Posterior vena cava (tissue), 2 donors: ENCODE measurements around the gene PNPLA3. TPM values are rescaled to one million over a fixed set of nuclear protein-coding genes. Genes with fewer than 3 reads are reported as not detected.
A peak's percentile ranks its signal among the peaks of the same experiment; 100 is the strongest.

Experiments used
- DNase-seq: peaks from one replicate; pipeline ENCODE4 v3.0.0-alpha.2; 2020; ENCODE audit warnings: low spot score
- intact Hi-C, 2 donors: fragments of 100-400 bp; cut with DNase I; formaldehyde crosslinking; loops; one replicate each; pipeline versions ENCODE4 v1.14.1 to v1.14.2; 2022 to 2023
- long read RNA-seq, 2 donors: library from polyadenylated mRNA; unstranded; transcript quantifications; one replicate each; pipeline ENCODE4 v2.0.0, GENCODE V29; 2020 to 2021
- total RNA-seq, 2 donors: library from RNA; stranded (reverse); fragmentation: NEBNext Ultra II Directional; extraction: Animal tissue kit (Norgen Biotek cat#: 25700); gene quantifications; one replicate each; pipeline ENCODE4 v1.2.1, GENCODE V29; 2021
- donor health status: DM: yes; HTN: yes; CAD: no.
- donor health status: DM: yes; HTN: yes; CAD: no.

Gene PNPLA3, protein sequence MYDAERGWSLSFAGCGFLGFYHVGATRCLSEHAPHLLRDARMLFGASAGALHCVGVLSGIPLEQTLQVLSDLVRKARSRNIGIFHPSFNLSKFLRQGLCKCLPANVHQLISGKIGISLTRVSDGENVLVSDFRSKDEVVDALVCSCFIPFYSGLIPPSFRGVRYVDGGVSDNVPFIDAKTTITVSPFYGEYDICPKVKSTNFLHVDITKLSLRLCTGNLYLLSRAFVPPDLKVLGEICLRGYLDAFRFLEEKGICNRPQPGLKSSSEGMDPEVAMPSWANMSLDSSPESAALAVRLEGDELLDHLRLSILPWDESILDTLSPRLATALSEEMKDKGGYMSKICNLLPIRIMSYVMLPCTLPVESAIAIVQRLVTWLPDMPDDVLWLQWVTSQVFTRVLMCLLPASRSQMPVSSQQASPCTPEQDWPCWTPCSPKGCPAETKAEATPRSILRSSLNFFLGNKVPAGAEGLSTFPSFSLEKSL
- total RNA-seq, result under 1 TPM in 1 of 2 donors, not detected in 1; 0.51 TPM
- long read RNA-seq, donor 1, result 0 reads
- long read RNA-seq, donor 2, result 0 reads

DNA sequence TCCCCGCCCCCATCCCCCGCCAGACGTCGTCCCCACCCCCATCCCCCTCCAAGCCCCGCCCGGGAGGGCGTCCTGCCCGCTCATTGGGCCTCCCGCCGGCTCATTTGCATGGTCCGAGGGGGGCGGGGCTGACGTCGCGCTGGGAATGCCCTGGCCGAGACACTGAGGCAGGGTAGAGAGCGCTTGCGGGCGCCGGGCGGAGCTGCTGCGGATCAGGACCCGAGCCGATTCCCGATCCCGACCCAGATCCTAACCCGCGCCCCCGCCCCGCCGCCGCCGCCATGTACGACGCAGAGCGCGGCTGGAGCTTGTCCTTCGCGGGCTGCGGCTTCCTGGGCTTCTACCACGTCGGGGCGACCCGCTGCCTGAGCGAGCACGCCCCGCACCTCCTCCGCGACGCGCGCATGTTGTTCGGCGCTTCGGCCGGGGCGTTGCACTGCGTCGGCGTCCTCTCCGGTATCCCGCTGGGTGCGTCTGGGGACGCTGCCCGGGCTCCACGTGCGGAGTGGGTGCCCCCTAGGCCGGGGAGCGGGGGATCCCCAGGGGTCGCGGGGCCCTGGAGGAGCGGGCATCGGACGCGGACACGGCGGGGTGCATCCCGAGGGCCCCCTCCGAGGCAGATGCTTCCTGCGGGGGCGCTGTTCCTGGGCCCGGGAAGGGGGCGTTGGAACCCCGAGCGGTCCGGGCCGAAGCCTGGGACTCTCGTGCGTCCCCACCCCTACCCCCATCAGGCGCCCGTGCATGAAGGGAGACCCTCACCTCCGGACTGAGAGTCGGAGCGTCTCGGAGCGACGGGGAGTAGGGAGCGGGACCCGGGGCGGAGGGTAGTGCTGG lies at the start of gene PNPLA3:
TSS of gene PNPLA3 (plus strand) at position 175 of the 834 bp plus-strand sequence. CDS start at position 282, 107 bp downstream.
- intact Hi-C loops, result no loop called here
- peak; percentile 94 for DNase-seq

- DNase-seq, result peak; percentile 55
- intact Hi-C loops, result no loop called here
These were observed 46.6 kb upstream of the PNPLA3 start for GRCh38 chr22:43876866-43877509.

- intact Hi-C loops, result no loop called here
- DNase-seq, result peak; percentile 64
These were observed 45.4 kb upstream of the PNPLA3 start for GRCh38 chr22:43878079-43878795.

- DNase-seq, result peak; percentile 64
- intact Hi-C loops, result no loop called here
These were observed 44.6 kb upstream of the PNPLA3 start for GRCh38 chr22:43878831-43879550.

- intact Hi-C loops, result no loop called here
- peak; percentile 47 for DNase-seq
These were observed 43.6 kb upstream of the PNPLA3 start for GRCh38 chr22:43879901-43880540.

GRCh38 chr22:43880541-43880991 lies 43.0 kb upstream of the PNPLA3 start:
- intact Hi-C loops, result no loop called here
- peak; percentile 46 for DNase-seq

- DNase-seq, result peak; percentile 68
- intact Hi-C loops, result no loop called here
These were observed 42.2 kb upstream of the PNPLA3 start for GRCh38 chr22:43881091-43882061.

DNA sequence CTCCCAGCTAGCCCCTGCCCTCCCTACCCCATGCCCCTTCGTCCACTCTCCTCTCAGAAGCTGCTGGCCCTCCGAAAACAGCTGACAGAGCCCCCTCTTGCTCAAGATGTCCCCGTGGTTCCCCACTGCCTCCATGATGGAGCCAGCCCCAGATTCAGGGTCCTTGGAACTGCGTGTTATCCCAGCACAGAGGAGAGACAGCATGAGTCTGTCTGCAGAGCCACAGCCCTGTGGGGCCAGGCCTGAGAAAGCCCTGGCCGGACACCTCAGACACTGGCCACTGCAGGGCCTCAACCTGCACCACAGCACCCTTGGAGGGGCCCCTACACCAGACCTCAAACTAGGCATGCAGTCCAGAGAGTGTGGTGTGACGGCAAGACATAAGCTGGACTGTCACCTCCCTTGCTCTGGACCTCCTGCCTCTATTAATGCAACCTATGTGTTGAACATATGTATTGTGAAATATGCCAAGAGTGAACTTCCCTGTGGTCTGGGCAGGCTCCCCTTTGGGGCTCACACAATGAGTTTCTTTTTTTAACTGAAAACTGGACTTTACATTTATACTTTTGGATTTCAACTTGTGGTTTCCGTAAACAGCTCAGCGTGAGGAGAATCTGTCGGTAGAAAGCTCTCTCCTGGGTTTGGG lies 41.4 kb upstream of the PNPLA3 start:
- intact Hi-C loops, result no loop called here
- DNase-seq, result peak; percentile 41

GRCh38 chr22:43883012-43883661 lies 40.5 kb upstream of the PNPLA3 start:
- intact Hi-C loops, result no loop called here
- DNase-seq, result peak; percentile 52

DNA sequence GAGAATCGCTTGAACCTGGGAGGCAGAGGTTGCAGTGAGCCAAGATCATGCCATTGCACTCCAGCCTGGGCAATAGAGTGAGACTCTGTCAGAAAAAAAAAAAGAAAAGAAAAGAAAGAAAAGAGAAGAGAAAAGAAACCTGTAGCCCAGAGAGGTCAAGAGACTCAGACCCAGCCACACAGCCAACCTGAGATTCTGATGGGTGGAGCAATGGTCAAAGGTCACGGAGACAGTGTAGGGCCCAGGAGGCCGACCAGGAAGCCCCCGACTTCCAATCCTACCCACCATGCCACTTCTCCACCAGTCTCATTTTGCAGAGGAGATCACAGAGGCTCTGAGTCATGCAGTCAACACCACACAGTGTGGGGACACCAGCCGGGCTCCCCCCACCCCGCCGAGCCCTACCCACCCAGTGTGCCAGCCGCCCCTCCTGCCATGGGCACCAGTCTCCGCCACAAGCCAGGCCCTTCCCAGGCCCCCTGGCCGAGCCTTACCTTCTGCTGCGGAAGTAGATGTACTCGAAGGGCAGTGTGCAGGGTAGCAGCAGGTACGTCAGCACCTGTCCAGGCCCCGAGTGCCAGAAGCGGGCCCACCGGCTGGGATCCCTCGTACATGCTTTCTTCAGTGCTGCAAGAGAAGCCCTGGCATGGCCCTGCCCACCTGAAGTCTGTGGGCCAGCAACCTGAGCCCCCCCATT lies 39.7 kb upstream of the PNPLA3 start:
- DNase-seq, result peak; percentile 71
- intact Hi-C loops, result no loop called here

- intact Hi-C loops, result loop anchor here in 1 of 2 donors (5.0 kb wide), 1 partner anchor 497 kb away; no protein-coding TSS in a partner anchor
- peak; percentile 85 for DNase-seq
These were observed 38.8 kb upstream of the PNPLA3 start for GRCh38 chr22:43884600-43885318.

GRCh38 chr22:43885319-43885671 lies 38.3 kb upstream of the PNPLA3 start:
- intact Hi-C loops, result loop anchor here in 1 of 2 donors (5.0 kb wide), 1 partner anchor 498 kb away; no protein-coding TSS in a partner anchor
- peak; percentile 32 for DNase-seq

DNA sequence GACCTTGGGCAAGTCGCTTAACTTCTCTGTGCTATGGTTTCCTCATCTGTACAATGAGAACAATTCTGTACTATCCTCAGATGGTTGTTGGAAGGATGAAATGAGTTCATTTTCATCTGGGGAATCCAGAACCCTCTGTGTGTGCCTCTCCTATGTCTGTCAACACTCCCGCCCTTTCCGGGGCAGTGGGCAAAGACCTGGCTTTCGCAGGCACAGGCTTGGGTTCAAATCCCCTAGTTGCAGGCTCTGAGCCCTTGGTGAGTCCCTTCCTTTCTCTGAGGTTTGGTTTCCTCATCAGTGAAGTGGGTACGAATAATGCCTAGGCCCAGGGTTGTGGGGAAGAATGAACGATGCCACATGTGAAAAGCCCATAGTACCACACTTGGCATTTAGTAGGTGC lies 37.8 kb upstream of the PNPLA3 start:
- peak; percentile 72 for DNase-seq
- intact Hi-C loops, result loop anchor here in 1 of 2 donors (5.0 kb wide), 1 partner anchor 498 kb away; no protein-coding TSS in a partner anchor

DNA sequence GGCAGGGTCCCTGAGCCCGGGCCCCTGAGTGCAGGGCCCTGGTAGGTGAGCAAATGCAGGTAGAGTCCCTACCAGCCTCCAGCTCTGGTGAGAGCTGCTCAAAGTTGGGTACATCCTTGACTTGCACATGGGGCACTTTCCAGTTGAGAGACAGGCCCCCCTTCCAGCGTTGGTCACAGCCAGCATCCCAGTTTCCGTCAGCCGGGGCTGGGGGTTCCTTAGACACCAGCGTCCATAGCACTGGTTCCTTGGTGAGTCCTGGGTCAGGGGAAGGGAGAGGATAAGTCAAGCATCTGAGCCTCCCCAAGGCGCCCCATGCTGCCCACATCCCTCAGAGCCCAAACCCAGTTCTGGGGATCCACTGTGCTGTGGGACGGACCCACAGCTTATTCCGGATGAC lies 37.4 kb upstream of the PNPLA3 start:
- intact Hi-C loops, result loop anchor here in 1 of 2 donors (5.0 kb wide), 1 partner anchor 499 kb away; no protein-coding TSS in a partner anchor
- peak; percentile 70 for DNase-seq
